GM18873 (cell line): ENCODE measurements around the gene MSTN.
"Not testable (repeated sequence)": the region's sequence is repeated elsewhere in the genome, so short reads cannot be mapped to it uniquely, and the experiment has no call there.

ENCODE experiments used
- ATAC-seq: cut with Tn5 transposase; IDR thresholded peaks from one replicate; pipeline ENCODE4 v1.9.1; 2021; ENCODE audit warnings: mild to moderate bottlenecking, moderate library complexity, moderate number of reproducible peaks; ENCODE audit not compliant: unreplicated experiment, low FRiP score

The MSTN gene

GRCh38 chr2:190068764-190069163 is 6.2 kb upstream of the MSTN start:
- no peak for ATAC-seq

GRCh38 chr2:190065839-190066238 is 3.3 kb upstream of the MSTN start:
- ATAC-seq = no peak

- ATAC-seq = no peak
Measured at GRCh38 chr2:190063624-190064023, 1.1 kb upstream of the MSTN start.

- no peak for ATAC-seq
Measured at GRCh38 chr2:190062053-190062452, 476 bp downstream of the MSTN start.

- no peak for ATAC-seq
Measured at GRCh38 chr2:190060626-190061025, 1.9 kb downstream of the MSTN start.

GRCh38 chr2:190060019-190060418 is 2.5 kb downstream of the MSTN start:
- no peak for ATAC-seq

GRCh38 chr2:190053426-190053825 is 9.1 kb downstream of the MSTN start:
- no peak for ATAC-seq

- no peak for ATAC-seq
Measured at GRCh38 chr2:190052307-190052706, 10.2 kb downstream of the MSTN start.

GRCh38 chr2:190051223-190051622 is 11.3 kb downstream of the MSTN start:
- no peak for ATAC-seq

GRCh38 chr2:190050001-190050400 is 12.5 kb downstream of the MSTN start:
- ATAC-seq = no peak

GRCh38 chr2:190044866-190045265 is 17.7 kb downstream of the MSTN start:
- ATAC-seq = no peak

GRCh38 chr2:190043441-190043840 is 19.1 kb downstream of the MSTN start:
- ATAC-seq = no peak

- no peak for ATAC-seq
Measured at GRCh38 chr2:190036071-190036470, 26.5 kb downstream of the MSTN start.

- ATAC-seq = not testable (repeated sequence)
Measured at GRCh38 chr2:190034417-190034816, 28.1 kb downstream of the MSTN start.

- ATAC-seq = no peak
Measured at GRCh38 chr2:190031969-190032618, 30.4 kb downstream of the MSTN start.

GRCh38 chr2:190023860-190024259 is 38.7 kb downstream of the MSTN start:
- ATAC-seq = no peak

- ATAC-seq = no peak
Measured at GRCh38 chr2:190020720-190021119, 41.8 kb downstream of the MSTN start.

GRCh38 chr2:190017837-190018236 is 44.7 kb downstream of the MSTN start:
- no peak for ATAC-seq

GRCh38 chr2:190015969-190016368 is 46.6 kb downstream of the MSTN start:
- not testable (repeated sequence) for ATAC-seq
